ENCODE measurements around the gene RHOBTB3.
"Not testable (repeated sequence)": the region's sequence is repeated elsewhere in the genome, so short reads cannot be mapped to it uniquely, and the experiment has no call there.

Gene RHOBTB3

DNA sequence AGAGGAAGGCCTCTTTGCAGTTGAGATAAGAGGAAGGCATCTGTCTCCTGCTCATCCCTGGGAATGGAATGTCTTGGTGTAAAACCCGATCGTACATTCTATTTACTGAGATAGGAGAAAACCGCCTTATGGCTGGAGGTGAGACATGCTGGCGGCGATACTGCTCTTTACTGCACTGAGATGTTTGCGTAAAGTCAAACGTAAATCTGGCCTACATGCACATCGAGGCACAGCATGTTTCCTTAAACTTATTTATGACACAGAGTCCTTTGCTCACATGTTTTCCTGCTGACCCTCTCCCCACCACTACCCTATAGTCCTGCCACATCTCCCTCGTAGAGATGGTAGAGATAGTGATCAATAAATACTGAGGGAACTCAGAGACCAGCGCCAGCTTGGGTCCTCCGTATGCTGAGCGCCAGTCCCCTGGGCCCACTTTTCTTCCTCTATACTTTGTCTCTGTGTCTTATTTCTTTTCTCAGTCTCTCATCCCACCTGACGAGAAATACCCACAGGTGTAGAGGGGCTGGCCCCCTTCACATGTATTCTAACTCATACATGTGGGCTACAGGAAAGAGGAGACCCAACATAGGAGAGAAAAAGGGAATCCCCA is 80.4 kb downstream of the RHOBTB3 start:
- H3K9ac ChIP-seq (ENCODE audit: low read depth, low read length); H3K4me1 ChIP-seq (ENCODE audit: control insufficient read depth, insufficient read depth, low read length); H3K4me3 ChIP-seq (ENCODE audit: low read depth, low read length); H3K27me3 ChIP-seq (ENCODE audit: control insufficient read depth, insufficient read depth, low read length); H3K9me3 ChIP-seq (ENCODE audit: control insufficient read depth, insufficient read depth, low read length); H3K36me3 ChIP-seq (ENCODE audit: control insufficient read depth, insufficient read depth, low read length): not testable (repeated sequence)

DNA sequence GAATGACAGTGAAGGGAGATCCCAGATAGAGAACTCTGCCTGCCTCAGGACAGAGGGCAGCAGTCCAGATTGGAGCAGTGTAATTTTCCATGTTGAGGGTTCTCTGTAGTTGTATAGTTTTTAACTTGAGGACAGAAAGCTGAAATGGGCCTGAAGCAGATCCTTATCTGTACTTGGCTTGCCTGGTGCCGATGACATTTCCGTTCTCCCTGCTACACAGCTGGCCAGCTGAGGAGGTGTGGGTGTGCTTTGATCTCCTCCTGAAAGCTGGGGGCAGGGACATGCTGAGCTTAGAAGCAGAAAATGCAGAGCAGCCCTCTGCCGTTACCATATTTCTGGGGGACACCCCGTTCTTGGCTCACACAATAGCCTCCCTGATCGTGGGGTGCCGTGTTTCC is 80.9 kb downstream of the RHOBTB3 start:
- Histone ChIP-seq H3K36me3 (ENCODE audit: control insufficient read depth, insufficient read depth, low read length) (no peaks in the 10 kb centered on the region), H3K9ac (ENCODE audit: low read depth, low read length) (no peak overlapping the region), H3K4me1 (ENCODE audit: control insufficient read depth, insufficient read depth, low read length) (peaks cover 10% of the 10 kb centered on the region), H3K27me3 (ENCODE audit: control insufficient read depth, insufficient read depth, low read length) (no peaks in the 10 kb centered on the region), H3K9me3 (ENCODE audit: control insufficient read depth, insufficient read depth, low read length) (no peaks in the 10 kb centered on the region), H3K4me3 (ENCODE audit: low read depth, low read length) (no peak overlapping the region)

DNA sequence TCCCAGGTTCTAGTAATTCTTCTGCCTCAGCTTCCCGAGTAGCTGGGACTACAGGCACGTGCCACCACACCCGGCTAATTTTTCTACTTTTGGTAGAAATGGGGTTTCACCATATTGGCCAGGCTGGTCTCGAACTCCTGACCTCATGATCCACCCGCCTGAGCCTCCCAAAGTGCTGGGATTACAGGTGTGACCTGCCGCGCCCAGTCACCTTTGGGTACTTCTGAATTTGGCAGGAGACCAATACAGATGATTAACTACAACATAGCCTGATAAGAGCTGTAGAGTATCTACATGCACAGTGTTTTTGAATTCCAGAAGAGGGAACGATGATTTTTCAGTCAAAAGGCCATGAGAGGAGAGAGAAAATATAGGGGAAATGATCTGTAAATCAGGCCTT is 81.9 kb downstream of the RHOBTB3 start:
- H3K4me1 ChIP-seq (ENCODE audit: control insufficient read depth, insufficient read depth, low read length); H3K36me3 ChIP-seq (ENCODE audit: control insufficient read depth, insufficient read depth, low read length); H3K27me3 ChIP-seq (ENCODE audit: control insufficient read depth, insufficient read depth, low read length); H3K4me3 ChIP-seq (ENCODE audit: low read depth, low read length); H3K9me3 ChIP-seq (ENCODE audit: control insufficient read depth, insufficient read depth, low read length); H3K9ac ChIP-seq (ENCODE audit: low read depth, low read length): not testable (repeated sequence)

DNA sequence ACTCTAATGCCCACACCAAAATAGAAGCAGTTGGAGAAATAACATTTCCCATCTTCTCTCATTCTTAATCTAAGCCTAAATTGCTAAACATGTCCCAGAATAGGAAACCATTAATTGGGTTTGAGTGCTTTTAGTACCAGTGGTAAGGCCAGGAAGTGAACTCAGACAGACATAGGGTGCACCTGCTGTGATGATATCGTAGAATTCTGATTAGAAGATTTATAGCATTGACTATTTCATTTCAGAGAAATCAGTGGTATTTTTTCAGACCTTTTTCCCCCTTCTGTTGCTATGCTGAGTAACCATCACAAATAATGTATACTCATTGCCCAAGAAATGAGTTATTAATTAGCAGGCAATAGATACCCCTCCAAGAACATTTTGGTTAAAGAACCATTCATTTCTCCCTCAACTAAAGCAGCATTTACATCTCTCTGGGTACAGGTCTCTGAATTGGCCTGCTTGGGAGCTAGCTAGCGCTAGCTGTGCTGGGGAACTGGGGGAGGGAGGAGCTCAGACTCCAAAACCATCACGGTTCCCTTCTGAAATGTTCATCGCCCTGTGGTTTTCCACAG is 84.1 kb downstream of the RHOBTB3 start:
- Histone ChIP-seq H3K9me3 (ENCODE audit: control insufficient read depth, insufficient read depth, low read length) (no peaks in the 10 kb centered on the region), H3K36me3 (ENCODE audit: control insufficient read depth, insufficient read depth, low read length) (no peaks in the 10 kb centered on the region), H3K27me3 (ENCODE audit: control insufficient read depth, insufficient read depth, low read length) (no peaks in the 10 kb centered on the region), H3K9ac (ENCODE audit: low read depth, low read length) (no peak overlapping the region), H3K4me1 (ENCODE audit: control insufficient read depth, insufficient read depth, low read length) (peaks cover 5% of the 10 kb centered on the region), H3K4me3 (ENCODE audit: low read depth, low read length) (no peak overlapping the region)

DNA sequence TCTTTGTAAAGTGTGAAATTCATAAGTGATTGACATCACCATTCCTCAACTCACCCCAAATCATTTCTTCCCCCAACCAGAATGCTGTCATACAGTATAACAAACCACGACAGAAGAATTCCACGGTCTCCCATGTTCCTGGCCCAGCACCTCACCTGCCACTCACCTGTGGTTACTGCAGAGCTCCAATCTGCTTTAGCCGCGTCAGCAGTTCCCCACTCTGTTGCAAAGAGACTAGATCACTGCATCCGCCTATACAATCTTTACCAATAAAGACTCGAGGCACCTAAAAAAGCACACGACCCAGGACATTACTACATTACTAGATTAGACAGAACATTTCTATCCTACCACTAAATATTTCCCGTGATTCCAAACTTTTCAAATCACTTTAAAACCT is 85.2 kb downstream of the RHOBTB3 start:
- Histone ChIP-seq H3K4me3 (ENCODE audit: low read depth, low read length) (no peak overlapping the region), H3K27me3 (ENCODE audit: control insufficient read depth, insufficient read depth, low read length) (peaks cover 3% of the 10 kb centered on the region), H3K9ac (ENCODE audit: low read depth, low read length) (no peak overlapping the region), H3K9me3 (ENCODE audit: control insufficient read depth, insufficient read depth, low read length) (no peaks in the 10 kb centered on the region), H3K4me1 (ENCODE audit: control insufficient read depth, insufficient read depth, low read length) (peaks cover 3% of the 10 kb centered on the region), H3K36me3 (ENCODE audit: control insufficient read depth, insufficient read depth, low read length) (no peaks in the 10 kb centered on the region)

DNA sequence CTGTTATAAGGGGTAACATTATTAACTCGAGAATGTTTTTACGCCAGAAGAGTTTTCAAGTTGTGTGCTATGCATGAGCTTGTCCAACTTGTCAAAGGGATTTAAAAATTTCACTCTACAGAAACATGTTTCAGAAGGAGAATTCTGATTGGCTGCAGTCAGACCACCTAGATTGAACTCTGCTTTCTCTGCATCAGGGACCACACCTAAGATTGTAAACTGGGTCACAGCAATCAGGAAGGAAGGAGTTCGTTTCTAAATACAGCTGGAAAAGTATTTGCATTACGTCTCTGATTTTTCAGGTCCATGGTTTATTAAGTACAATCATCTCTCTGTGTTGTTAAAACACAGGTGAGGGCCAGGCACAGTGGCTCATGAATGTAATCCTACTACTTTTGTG is 85.6 kb downstream of the RHOBTB3 start:
- peaks cover 3% of the 10 kb centered on the region for H3K4me1 ChIP-seq (ENCODE audit: control insufficient read depth, insufficient read depth, low read length)
- no peaks in the 10 kb centered on the region for H3K36me3 ChIP-seq (ENCODE audit: control insufficient read depth, insufficient read depth, low read length)
- no peak overlapping the region for H3K9ac ChIP-seq (ENCODE audit: low read depth, low read length)
- H3K27me3 ChIP-seq (ENCODE audit: control insufficient read depth, insufficient read depth, low read length), result peaks cover 7% of the 10 kb centered on the region
- no peaks in the 10 kb centered on the region for H3K9me3 ChIP-seq (ENCODE audit: control insufficient read depth, insufficient read depth, low read length)
- H3K4me3 ChIP-seq (ENCODE audit: low read depth, low read length), result no peak overlapping the region

DNA sequence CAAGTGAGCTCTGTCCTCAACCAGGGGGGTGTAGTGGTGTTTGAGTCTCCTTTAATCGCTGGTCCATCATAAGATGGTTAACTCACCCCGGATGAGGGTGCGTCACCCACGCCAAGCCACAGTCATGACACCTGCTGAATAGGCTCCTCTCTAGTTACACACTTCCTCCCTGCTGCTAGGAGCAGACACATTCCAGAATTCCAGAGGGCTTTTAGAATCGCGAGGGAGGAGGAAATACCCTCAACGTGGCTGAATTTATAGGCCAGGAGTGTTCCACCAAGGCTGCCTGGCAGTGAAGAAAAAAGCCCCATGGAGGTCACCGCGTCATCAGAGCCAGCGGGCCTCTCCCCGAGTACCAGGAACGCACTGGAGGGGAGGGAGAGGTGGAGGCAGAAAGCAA is 86.3 kb downstream of the RHOBTB3 start:
- Histone ChIP-seq H3K9me3 (ENCODE audit: control insufficient read depth, insufficient read depth, low read length) (no peaks in the 10 kb centered on the region), H3K36me3 (ENCODE audit: control insufficient read depth, insufficient read depth, low read length) (no peaks in the 10 kb centered on the region), H3K9ac (ENCODE audit: low read depth, low read length) (no peak overlapping the region), H3K4me1 (ENCODE audit: control insufficient read depth, insufficient read depth, low read length) (no peaks in the 10 kb centered on the region), H3K4me3 (ENCODE audit: low read depth, low read length) (no peak overlapping the region), H3K27me3 (ENCODE audit: control insufficient read depth, insufficient read depth, low read length) (peaks cover 7% of the 10 kb centered on the region)

DNA sequence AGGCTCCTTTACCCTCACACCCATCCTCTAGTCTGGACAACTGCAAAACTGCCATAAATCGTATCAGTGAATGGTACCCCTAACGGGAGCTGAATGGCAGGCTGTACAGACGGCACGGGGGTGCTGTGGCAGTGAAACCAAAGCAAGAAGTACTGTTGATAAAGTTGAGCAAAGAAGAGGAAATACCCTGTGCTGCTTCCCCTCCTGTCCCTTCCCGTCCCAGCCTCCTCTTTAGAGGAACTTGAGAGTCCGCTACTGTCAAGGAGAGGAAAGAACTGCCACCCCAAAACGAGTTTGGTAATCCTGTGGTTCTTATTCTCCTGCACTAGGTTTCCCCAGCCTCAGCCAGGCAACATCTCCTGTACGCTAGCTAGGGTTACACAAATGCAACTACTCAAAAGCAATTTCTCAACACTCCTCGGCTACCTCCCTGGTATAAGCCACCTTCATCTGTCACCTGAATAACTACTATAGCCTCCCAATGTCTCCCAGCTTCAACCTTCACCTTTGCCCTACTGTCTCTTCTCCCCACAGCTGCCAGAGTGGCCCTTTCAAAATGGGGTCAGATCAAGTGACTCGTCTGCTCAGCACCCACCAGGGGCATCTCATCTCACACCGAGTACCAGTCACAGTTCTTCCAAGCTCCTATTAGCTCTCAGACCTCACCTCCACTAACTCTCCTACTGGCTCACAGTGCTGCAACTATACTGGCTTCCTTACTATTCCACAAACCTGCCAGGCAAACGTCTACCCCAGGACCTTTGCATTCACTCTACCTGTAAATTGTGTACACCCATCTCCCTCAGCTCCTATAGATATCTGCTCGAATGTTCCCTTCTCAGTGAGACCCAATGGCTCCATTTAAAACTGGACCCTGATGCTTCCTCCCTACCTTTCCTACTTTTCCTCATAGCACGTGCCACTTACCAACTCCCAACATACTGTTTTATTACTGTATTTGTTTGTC is 87.3 kb downstream of the RHOBTB3 start:
- H3K4me1 ChIP-seq (ENCODE audit: control insufficient read depth, insufficient read depth, low read length), result peaks cover 8% of the 10 kb centered on the region
- no peaks in the 10 kb centered on the region for H3K36me3 ChIP-seq (ENCODE audit: control insufficient read depth, insufficient read depth, low read length)
- no peaks in the 10 kb centered on the region for H3K9me3 ChIP-seq (ENCODE audit: control insufficient read depth, insufficient read depth, low read length)
- peaks cover 7% of the 10 kb centered on the region for H3K27me3 ChIP-seq (ENCODE audit: control insufficient read depth, insufficient read depth, low read length)
- H3K4me3 ChIP-seq (ENCODE audit: low read depth, low read length), result no peak overlapping the region
- no peak overlapping the region for H3K9ac ChIP-seq (ENCODE audit: low read depth, low read length)

DNA sequence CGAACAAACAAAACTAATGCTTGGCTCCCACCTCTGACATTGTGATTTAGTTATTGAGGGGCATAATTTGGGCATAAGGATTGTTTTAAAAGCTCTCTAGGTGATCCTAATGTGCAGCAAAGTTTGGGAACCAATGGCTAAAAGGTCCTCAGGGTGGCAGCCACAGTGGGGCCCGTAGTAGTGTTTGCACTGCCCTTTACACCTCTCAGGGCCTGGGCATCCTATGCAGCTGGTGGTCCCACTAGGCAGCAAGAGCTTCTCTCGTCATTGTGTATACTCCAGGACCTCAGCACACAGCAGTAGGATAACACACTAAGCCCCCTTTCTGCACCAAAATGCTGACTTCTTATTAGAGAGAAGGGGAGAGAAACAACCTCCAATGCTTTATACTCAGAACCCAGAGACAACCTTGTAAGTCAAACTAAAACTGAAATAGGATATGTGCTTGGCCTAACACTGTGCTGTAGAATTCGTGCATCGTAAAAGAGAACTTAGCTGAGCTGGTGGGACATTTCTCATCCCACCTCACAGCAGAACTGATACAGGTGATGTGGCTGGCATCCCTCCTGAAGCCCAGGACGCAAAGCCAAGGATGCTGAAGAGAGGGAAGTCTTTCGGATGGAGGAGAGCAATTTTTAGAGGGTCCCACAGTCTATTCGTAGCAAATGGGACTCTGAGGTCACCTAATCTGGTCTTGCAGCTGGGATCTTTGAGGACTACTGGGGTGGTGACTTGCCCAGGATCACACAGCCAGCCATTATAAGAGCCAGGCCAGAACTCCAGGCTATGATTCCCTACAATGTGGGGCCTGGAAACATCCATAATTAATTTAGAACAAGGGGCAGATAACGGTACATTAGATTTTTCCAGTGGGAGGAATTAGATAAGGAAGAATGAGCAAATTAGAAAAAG is 90.2 kb downstream of the RHOBTB3 start:
- peak overlapping the region; percentile 95 for H3K4me3 ChIP-seq (ENCODE audit: low read depth, low read length)
- H3K36me3 ChIP-seq (ENCODE audit: control insufficient read depth, insufficient read depth, low read length), result no peaks in the 10 kb centered on the region
- peaks cover 7% of the 10 kb centered on the region for H3K27me3 ChIP-seq (ENCODE audit: control insufficient read depth, insufficient read depth, low read length)
- H3K9ac ChIP-seq (ENCODE audit: low read depth, low read length), result no peak overlapping the region
- no peaks in the 10 kb centered on the region for H3K9me3 ChIP-seq (ENCODE audit: control insufficient read depth, insufficient read depth, low read length)
- peaks cover 10% of the 10 kb centered on the region for H3K4me1 ChIP-seq (ENCODE audit: control insufficient read depth, insufficient read depth, low read length)

DNA sequence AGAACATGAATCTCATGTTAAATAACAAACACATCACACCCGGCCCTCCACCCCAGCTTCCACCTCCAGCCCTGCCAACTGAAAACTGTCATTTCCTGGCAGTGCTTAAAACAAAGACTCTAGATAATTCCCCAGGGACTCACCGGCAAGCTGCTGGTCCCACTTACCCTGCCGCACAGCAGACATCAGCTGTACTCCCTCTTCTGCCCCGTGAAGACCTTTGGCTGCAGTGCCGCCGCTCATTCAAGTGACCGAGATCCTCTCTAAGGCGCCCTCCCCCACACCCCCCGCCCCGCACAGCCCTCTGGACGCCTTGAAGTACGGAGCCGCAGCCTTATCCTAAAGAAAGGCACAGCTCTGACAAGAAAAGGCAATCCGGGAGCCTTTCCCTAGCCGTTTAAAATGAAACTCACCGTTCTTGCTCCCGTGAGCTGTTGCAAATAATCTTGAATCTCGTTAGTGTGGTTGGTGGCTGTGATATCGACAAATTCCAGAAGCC is 91.0 kb downstream of the RHOBTB3 start:
- Histone ChIP-seq H3K36me3 (ENCODE audit: control insufficient read depth, insufficient read depth, low read length) (no peaks in the 10 kb centered on the region), H3K27me3 (ENCODE audit: control insufficient read depth, insufficient read depth, low read length) (peaks cover 7% of the 10 kb centered on the region), H3K9me3 (ENCODE audit: control insufficient read depth, insufficient read depth, low read length) (no peaks in the 10 kb centered on the region), H3K9ac (ENCODE audit: low read depth, low read length) (peak overlapping the region; percentile 73), H3K4me1 (ENCODE audit: control insufficient read depth, insufficient read depth, low read length) (peaks cover 10% of the 10 kb centered on the region), H3K4me3 (ENCODE audit: low read depth, low read length) (peak overlapping the region; percentile 95)

DNA sequence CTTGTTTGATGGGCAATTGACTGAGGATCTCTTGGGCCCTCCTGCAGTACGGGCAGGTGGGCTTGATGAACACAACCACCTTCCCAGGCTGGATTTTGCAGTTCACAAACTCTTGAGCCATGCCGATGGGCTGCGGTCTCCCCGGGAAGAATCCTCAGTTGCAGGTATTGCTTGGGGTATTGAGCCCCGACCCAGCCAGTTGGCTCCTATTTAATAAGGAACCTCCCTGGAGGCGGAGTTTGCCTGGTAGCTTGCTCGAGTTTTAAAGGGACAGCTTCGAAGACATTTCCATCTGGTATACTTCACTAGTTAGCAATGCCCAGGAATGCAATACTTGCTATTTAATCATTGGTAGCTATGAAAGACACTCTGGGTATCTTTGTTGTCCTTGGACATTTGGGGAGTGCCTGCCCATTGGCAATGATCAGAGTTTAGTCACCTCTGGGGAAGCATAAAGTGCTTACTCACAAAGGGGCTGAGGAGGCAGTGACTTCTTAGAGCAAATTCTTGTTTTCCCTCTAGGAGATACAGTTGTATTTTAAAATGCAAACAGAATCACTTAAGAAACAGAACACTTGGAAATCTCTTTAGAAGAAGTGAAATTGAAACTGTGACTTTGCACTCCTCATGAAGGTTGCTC is 91.5 kb downstream of the RHOBTB3 start, which contains the start of gene GLRX:
TSS of gene GLRX (minus strand) at position 185 of the 640 bp plus-strand sequence. CDS start at position 121, 64 bp downstream.
- peak within 1 kb of the TSS; percentile 95 for H3K4me3 ChIP-seq (ENCODE audit: low read depth, low read length)
- H3K4me1 ChIP-seq (ENCODE audit: control insufficient read depth, insufficient read depth, low read length), result peaks cover 10% of the 10 kb centered on the region
- H3K9ac ChIP-seq (ENCODE audit: low read depth, low read length), result peak within 1 kb of the TSS; percentile 73
- no peaks in the 10 kb centered on the region for H3K9me3 ChIP-seq (ENCODE audit: control insufficient read depth, insufficient read depth, low read length)
- no peaks in the 10 kb centered on the region for H3K36me3 ChIP-seq (ENCODE audit: control insufficient read depth, insufficient read depth, low read length)
- H3K27me3 ChIP-seq (ENCODE audit: control insufficient read depth, insufficient read depth, low read length), result peaks cover 7% of the 10 kb centered on the region

All from iPS-15b (cell line).